HUES48 (cell line): ENCODE measurements around the gene TRAF1.

ENCODE experiments used
- H3K27ac ChIP-seq: one replicate; pipeline ENCODE4 v1.7.0; 2013; ENCODE audit warnings: low read depth, low read length, inconsistent platforms
- H3K27me3 ChIP-seq: 2 replicates; pipeline ENCODE4 v1.6.1; 2013; ENCODE audit warnings: mild to moderate bottlenecking, low read length; ENCODE audit not compliant: control insufficient read depth, insufficient read depth
- H3K36me3 ChIP-seq: 2 replicates; pipeline ENCODE4 v1.6.1; 2013; ENCODE audit warnings: low read length; ENCODE audit not compliant: control insufficient read depth, insufficient read depth
- H3K4me1 ChIP-seq: 2 replicates; pipeline ENCODE4 v1.6.1; 2013; ENCODE audit warnings: mild to moderate bottlenecking, low read length; ENCODE audit not compliant: control insufficient read depth, insufficient read depth
- H3K4me3 ChIP-seq: 2 replicates; pipeline ENCODE4 v1.5.1; 2013; ENCODE audit warnings: mild to moderate bottlenecking, low read depth, low read length
- H3K9ac ChIP-seq: 2 replicates; pipeline ENCODE4 v1.6.1; 2013; ENCODE audit warnings: mild to moderate bottlenecking, low read depth, low read length, moderate library complexity
- H3K9me3 ChIP-seq: 2 replicates; pipeline ENCODE4 v1.6.1; 2013; ENCODE audit warnings: low read length; ENCODE audit not compliant: control insufficient read depth, insufficient read depth

TRAF1 gene

GRCh38 chr9:120902569-120903535 lies 23.7 kb downstream of the TRAF1 start:
- Histone ChIP-seq H3K36me3 (no peaks in the 10 kb centered on the region), H3K4me3 (no peak overlapping the region), H3K4me1 (no peaks in the 10 kb centered on the region), H3K27me3 (no peaks in the 10 kb centered on the region), H3K27ac (no peak overlapping the region), H3K9me3 (no peaks in the 10 kb centered on the region), H3K9ac (no peak overlapping the region)

- no peak overlapping the region for H3K4me3 ChIP-seq
- no peak overlapping the region for H3K9ac ChIP-seq
- H3K27me3 ChIP-seq, result no peaks in the 10 kb centered on the region
- no peaks in the 10 kb centered on the region for H3K36me3 ChIP-seq
- no peaks in the 10 kb centered on the region for H3K4me1 ChIP-seq
- no peaks in the 10 kb centered on the region for H3K9me3 ChIP-seq
- no peak overlapping the region for H3K27ac ChIP-seq
Observed at GRCh38 chr9:120901755-120902568, 24.6 kb downstream of the TRAF1 start.

GRCh38 chr9:120900824-120901223 lies 25.8 kb downstream of the TRAF1 start:
- H3K4me1 ChIP-seq, result no peaks in the 10 kb centered on the region
- H3K36me3 ChIP-seq, result no peaks in the 10 kb centered on the region
- no peak overlapping the region for H3K4me3 ChIP-seq
- no peak overlapping the region for H3K9ac ChIP-seq
- H3K27ac ChIP-seq, result no peak overlapping the region
- no peaks in the 10 kb centered on the region for H3K9me3 ChIP-seq
- no peaks in the 10 kb centered on the region for H3K27me3 ChIP-seq

GRCh38 chr9:120899490-120900068 lies 27.0 kb downstream of the TRAF1 start:
- H3K9me3 ChIP-seq, result no peaks in the 10 kb centered on the region
- no peaks in the 10 kb centered on the region for H3K4me1 ChIP-seq
- no peak overlapping the region for H3K9ac ChIP-seq
- no peaks in the 10 kb centered on the region for H3K36me3 ChIP-seq
- no peak overlapping the region for H3K4me3 ChIP-seq
- peaks cover 9% of the 10 kb centered on the region for H3K27me3 ChIP-seq
- no peak overlapping the region for H3K27ac ChIP-seq

- Histone ChIP-seq H3K9me3 (no peaks in the 10 kb centered on the region), H3K4me1 (0 out of 2 replicates have a peak, but pooled peaks cover 3% of the 10 kb centered on the region), H3K4me3 (no peak overlapping the region), H3K36me3 (no peaks in the 10 kb centered on the region), H3K9ac (no peak overlapping the region), H3K27me3 (peaks cover 20% of the 10 kb centered on the region), H3K27ac (no peak overlapping the region)
Observed at GRCh38 chr9:120898396-120898795, 28.2 kb downstream of the TRAF1 start.

- Histone ChIP-seq H3K4me3 (no peak overlapping the region), H3K4me1 (0 out of 2 replicates have a peak, but pooled peaks cover 3% of the 10 kb centered on the region), H3K36me3 (no peaks in the 10 kb centered on the region), H3K9ac (no peak overlapping the region), H3K9me3 (no peaks in the 10 kb centered on the region), H3K27ac (no peak overlapping the region), H3K27me3 (peaks cover 25% of the 10 kb centered on the region)
Observed at GRCh38 chr9:120895951-120896350, 30.6 kb downstream of the TRAF1 start.

GRCh38 chr9:120894321-120895148 lies 32.1 kb downstream of the TRAF1 start:
- H3K9me3 ChIP-seq, result no peaks in the 10 kb centered on the region
- no peak overlapping the region for H3K9ac ChIP-seq
- H3K36me3 ChIP-seq, result no peaks in the 10 kb centered on the region
- 0 out of 2 replicates have a peak, but pooled peaks cover 11% of the 10 kb centered on the region for H3K4me1 ChIP-seq
- H3K27ac ChIP-seq, result no peak overlapping the region
- H3K4me3 ChIP-seq, result peak overlapping the region; percentile 53
- peaks cover 25% of the 10 kb centered on the region for H3K27me3 ChIP-seq

- Histone ChIP-seq H3K36me3 (no peaks in the 10 kb centered on the region), H3K27ac (no peak overlapping the region), H3K27me3 (peaks cover 25% of the 10 kb centered on the region), H3K9ac (no peak overlapping the region), H3K4me1 (0 out of 2 replicates have a peak, but pooled peaks cover 11% of the 10 kb centered on the region), H3K4me3 (peak overlapping the region; percentile 53; the same call in 1 of the 2 replicates), H3K9me3 (no peaks in the 10 kb centered on the region)
Observed at GRCh38 chr9:120893611-120894307, 32.8 kb downstream of the TRAF1 start.

- no peak overlapping the region for H3K4me3 ChIP-seq
- no peaks in the 10 kb centered on the region for H3K9me3 ChIP-seq
- H3K27me3 ChIP-seq, result peaks cover 25% of the 10 kb centered on the region
- H3K9ac ChIP-seq, result no peak overlapping the region
- H3K4me1 ChIP-seq, result 0 out of 2 replicates have a peak, but pooled peaks cover 11% of the 10 kb centered on the region
- no peaks in the 10 kb centered on the region for H3K36me3 ChIP-seq
- H3K27ac ChIP-seq, result no peak overlapping the region
Observed at GRCh38 chr9:120892748-120893610, 33.6 kb downstream of the TRAF1 start.
